Endothelial cell of umbilical vein (primary cell): ENCODE results near the gene FAM13C.

ENCODE experiments used
- CTCF ChIP-seq, 2 donors: IDR thresholded peaks; 1 replicate in 1 of 2; 2 replicates in 1 of 2; pipeline ENCODE4 v1.5.1; 2011; ENCODE audit warnings: low read length in 2 of 2, mild to moderate bottlenecking in 2 of 2, moderate library complexity in 2 of 2, control low read depth in 1 of 2, inconsistent platforms in 1 of 2, low read depth in 1 of 2; ENCODE audit not compliant: insufficient read depth in 1 of 2; ENCODE audit errors: extremely low read depth in 1 of 2
- EZH2 ChIP-seq: IDR thresholded peaks from 2 replicates; pipeline ENCODE4 v1.6.1; 2012; ENCODE audit warnings: borderline replicate concordance, low read depth, mild to moderate bottlenecking, moderate library complexity, low read length, inconsistent platforms; ENCODE audit not compliant: severe bottlenecking
- FOS ChIP-seq: IDR thresholded peaks from 2 replicates; pipeline ENCODE4 v1.6.1; 2011; ENCODE audit warnings: mild to moderate bottlenecking, low read length, moderate library complexity, borderline replicate concordance; ENCODE audit not compliant: insufficient read depth
- GATA2 ChIP-seq: IDR thresholded peaks from 2 replicates; pipeline ENCODE4 v1.7.0; 2011; ENCODE audit warnings: low read depth, mild to moderate bottlenecking, moderate library complexity, mixed read lengths, low read length; ENCODE audit not compliant: insufficient read length, insufficient read depth
- JUN ChIP-seq: IDR thresholded peaks from 2 replicates; pipeline ENCODE4 v1.6.1; 2011; ENCODE audit warnings: borderline replicate concordance, low read depth; ENCODE audit not compliant: insufficient read length, insufficient read depth
- MAX ChIP-seq: IDR thresholded peaks from 2 replicates; pipeline ENCODE4 v1.6.1; 2011; ENCODE audit not compliant: insufficient read depth, insufficient read length
- MYC ChIP-seq: IDR thresholded peaks from one replicate; pipeline ENCODE4 v1.6.1; 2011; ENCODE audit warnings: mild to moderate bottlenecking, low read depth, low read length
- POLR2A ChIP-seq: IDR thresholded peaks from 2 replicates; pipeline ENCODE4 v1.6.1; 2012; ENCODE audit warnings: low read depth, mild to moderate bottlenecking, control low read depth, low read length
- POLR2AphosphoS5 ChIP-seq: IDR thresholded peaks from 2 replicates; pipeline ENCODE4 v1.6.1; 2012; ENCODE audit warnings: low read depth, mild to moderate bottlenecking, control low read depth, low read length, moderate library complexity; ENCODE audit not compliant: insufficient read depth

GRCh38 chr10:59335497-59335896, 26.9 kb downstream of the FAM13C start:
- TF ChIP-seq CTCF (IDR thresholded peaks at IDR 0.05; ENCODE audit: extremely low read depth in 1 of 2, insufficient read depth in 1 of 2, low read depth in 1 of 2, low read length in 2 of 2), result no peak
- TF ChIP-seq POLR2A, result no peak
- no peak for TF ChIP-seq EZH2
- TF ChIP-seq MAX, result no peak
- no peak for TF ChIP-seq POLR2AphosphoS5
- no peak for TF ChIP-seq FOS
- no peak for TF ChIP-seq MYC
- no peak for TF ChIP-seq JUN
- no peak for TF ChIP-seq GATA2
